ENCODE measurements around the gene LKAAEAR1. TPM values are rescaled to one million over a fixed set of nuclear protein-coding genes. Genes with fewer than 3 reads are reported as not detected.

LKAAEAR1 gene
- total RNA-seq, 1 donor from 2014 or later: 0.39 TPM

DNA sequence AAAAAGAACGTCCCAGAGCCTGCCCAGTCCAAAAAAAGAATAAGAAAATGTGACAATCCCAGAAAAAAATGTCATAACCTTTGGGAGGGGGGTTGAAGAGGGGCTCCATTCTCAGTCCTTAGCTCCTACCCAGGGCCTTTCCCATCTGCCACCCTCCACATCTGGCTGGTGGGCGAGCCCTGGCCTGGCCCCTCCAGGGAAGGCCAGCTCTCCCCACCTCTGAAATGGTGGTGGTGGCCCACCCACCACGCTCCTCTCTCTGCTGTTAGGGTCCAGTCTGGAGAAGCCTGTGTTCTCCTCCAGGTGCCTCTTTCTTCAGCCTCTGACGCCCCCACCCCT lies 5.3 kb downstream of the LKAAEAR1 start:
- no peak for DNase-seq

GRCh38 chr20:64077876-64078551 lies 6.2 kb downstream of the LKAAEAR1 start:
- DNase-seq: no peak

DNA sequence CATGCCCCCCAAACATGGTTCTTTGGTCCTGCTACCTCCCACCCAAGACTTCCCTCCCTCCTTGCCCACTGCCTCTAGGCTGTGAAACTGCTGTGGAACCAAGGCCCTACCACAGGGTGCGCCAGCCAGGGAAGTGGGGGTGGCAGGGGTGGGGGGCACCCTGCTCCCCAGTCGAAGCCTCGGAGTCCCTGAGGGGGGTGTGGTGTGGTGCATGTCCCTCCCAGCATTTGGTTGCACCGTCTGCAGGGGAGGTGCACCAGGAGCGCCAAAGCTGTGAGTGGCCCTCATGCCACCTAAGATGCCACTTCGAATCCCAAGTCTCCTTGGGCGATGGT lies 6.7 kb downstream of the LKAAEAR1 start:
- DNase-seq: no peak

- no peak for DNase-seq
Observed at GRCh38 chr20:64077094-64077493, 7.1 kb downstream of the LKAAEAR1 start.

- DNase-seq: no peak
Observed at GRCh38 chr20:64076061-64076997, 7.9 kb downstream of the LKAAEAR1 start.

DNA sequence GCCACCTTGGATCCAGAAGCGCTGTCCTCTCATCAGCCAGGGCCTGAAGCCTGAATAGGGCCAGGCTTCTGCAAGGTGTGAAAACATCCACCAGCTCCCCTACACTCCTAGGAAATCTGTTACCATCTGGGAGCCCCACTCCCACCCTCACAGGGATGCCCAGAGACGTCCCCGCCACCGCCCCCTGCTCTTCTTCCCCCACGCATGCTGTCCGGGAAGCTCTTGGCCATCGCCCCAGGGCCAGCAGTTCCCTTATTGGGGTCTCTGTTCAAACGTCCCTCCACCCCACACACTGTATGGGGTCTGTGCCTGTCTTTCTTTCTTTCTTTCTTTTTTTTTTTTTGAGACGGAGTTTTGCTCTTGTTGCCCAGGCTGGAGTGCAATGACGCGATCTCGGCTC lies 8.6 kb downstream of the LKAAEAR1 start:
- DNase-seq: no peak

DNA sequence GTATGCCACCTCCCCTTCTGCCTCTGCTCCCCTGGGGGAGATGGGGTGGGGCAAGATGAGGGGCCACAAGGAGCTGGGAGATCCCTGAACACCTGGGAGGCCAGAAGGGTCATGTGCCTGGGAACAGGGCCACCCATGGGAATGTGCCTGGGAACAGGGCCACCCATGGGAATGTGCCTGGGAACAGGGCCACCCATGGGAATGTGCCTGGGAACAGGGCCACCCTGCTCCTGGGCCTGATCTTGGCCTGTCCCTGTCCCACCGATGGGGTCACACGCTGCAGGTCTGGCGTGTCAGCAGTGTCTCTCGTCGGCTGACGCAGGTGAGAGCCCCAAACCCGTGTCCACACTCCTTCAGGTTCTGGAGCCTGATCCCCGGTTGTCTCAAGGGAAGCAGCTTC lies 9.2 kb downstream of the LKAAEAR1 start:
- DNase-seq: no peak

GRCh38 chr20:64074184-64074789 lies 9.9 kb downstream of the LKAAEAR1 start:
- no peak for DNase-seq

GRCh38 chr20:64073476-64074183 lies 10.6 kb downstream of the LKAAEAR1 start:
- DNase-seq: no peak

DNA sequence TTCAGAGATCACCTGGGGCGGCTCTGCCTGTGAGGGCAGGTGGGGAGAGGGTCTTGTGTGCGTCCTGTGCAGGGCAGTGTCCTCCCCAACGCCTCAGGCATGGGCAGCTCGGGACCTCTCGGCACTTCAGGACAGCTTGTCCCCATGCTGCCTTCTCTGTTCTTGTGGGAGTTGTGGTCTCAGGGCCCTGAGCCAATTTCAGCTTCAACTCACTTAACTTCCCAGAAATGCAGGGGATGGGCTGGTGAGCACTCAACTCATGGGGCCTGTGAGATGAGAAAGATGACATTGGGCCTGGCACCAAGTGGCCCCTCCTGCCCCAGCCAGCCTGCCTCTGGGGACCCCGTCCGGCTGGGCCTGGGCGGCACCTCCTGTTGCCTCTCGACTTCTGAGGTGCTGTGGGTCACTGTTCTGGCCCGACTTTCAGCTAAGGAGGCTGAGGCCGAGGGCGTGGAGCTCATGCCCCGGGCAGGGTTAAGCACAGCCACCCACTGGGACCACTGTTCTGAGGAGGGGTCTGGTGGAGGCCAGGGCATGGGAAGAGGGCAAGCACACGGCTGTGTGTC lies 11.6 kb downstream of the LKAAEAR1 start:
- no peak for DNase-seq

- DNase-seq: no peak
Observed at GRCh38 chr20:64071341-64072332, 12.6 kb downstream of the LKAAEAR1 start.

DNA sequence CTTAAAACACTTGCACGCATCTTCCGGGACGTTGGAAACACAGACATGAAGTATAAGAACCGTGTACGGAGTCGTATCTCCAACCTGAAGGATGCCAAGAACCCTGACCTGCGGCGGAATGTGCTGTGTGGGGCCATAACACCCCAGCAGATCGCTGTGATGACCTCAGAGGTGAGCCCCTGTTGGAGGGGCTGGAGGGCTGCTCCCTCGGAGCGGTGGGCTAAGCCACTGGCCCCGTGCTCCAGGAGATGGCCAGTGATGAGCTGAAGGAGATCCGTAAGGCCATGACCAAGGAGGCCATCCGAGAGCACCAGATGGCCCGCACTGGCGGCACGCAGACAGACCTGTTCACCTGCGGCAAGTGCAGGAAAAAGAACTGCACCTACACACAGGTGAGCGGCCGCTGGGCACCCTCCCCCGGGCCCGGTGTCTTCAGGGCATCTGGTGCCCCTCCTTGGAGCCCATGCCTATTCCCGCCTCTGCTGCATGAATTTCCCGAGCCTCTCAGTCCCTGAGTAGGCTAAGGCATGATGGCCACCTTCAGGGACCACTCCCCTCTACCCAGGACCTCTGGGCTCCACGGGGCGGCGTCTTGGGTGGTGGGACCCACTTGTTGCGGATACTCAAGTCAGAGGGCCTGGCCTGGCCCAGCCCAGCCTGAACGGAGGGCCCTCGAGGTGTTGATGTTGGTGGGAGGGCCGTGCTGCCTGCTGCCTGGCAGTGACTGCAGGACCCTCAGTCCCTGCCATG lies 13.8 kb downstream of the LKAAEAR1 start:
- DNase-seq: no peak

GRCh38 chr20:64069614-64070243 lies 14.5 kb downstream of the LKAAEAR1 start:
- no peak for DNase-seq

- no peak for DNase-seq
Observed at GRCh38 chr20:64069209-64069613, 15.0 kb downstream of the LKAAEAR1 start.

DNA sequence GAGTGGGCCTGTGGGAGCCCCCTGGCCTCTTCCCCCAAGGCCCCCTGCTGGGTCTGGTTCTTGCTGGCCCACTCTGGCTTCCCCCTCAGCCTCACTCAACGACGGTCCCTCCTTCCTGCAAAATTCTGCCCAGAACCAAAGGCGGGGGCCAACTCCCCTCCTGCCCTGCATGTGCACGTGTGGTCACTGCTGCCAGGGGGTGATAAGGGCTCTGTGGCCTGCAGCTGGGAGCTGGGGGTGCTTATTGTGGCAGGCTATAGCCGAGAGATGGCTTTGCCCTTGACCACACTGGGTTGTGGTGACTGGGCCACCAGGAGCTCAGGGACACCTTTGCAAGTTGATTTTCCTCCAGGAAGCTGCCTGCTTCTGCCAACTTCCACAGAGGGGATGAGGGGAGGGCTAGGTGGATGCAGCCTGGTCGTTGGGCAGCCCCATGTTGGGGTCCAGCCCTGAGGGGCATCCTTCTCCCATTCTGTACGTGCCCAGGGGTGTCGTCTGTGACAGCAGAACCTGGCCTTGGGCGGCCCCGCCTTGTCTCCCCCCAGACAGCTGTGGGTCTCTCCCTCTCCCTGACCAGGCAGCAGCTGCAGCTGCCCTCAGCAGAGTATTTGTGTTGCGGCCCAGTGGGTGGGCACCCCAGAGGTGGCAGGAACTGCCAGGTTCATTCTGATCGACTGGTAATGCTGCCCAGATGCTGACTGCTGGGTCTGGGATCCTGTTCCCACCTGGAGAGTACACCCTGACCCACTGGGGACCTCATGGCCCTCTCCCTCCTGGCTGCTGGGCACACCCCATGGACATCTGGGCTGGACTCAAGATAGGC lies 15.6 kb downstream of the LKAAEAR1 start:
- DNase-seq: no peak

DNA sequence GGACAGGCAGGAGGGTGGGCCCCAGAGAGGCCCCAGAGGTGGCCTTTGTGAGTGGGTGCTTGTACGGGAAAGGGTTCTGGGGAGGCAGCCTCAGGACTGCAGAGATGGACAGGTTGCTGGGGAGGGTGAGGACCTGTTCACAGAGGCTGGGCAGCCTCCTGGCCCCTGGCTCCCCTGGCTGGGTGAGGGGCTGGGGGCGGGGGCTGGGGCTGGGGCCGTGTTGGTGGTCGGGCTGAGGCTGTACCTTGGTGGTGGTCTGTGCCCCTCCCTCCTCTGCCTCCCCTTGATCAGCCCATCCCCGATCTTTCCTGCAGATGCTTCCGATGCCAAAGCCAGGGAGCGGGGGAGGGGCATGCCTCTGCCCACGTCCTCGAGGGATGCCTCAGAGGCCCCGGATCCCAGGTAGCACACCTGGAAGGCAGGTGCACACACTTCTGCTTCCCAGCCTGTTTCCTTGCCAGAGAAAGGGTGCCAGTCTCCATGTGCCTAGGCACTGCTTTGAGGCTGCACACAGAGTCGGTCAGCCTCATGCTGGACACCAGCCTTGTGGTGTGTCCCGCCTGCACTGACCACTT lies 16.4 kb downstream of the LKAAEAR1 start:
- DNase-seq: no peak

- DNase-seq: no peak
Observed at GRCh38 chr20:64067005-64067632, 17.1 kb downstream of the LKAAEAR1 start.

- no peak for DNase-seq
Observed at GRCh38 chr20:64065974-64066343, 18.2 kb downstream of the LKAAEAR1 start.
